ENCODE measurements around the gene GPR31.

Gene GPR31

GRCh38 chr6:167116109-167116837 is 41.5 kb downstream of the GPR31 start:
- H3K4me3 ChIP-seq (ENCODE audit: low read depth, low read length), result no peak overlapping the region
- no peak overlapping the region for H3K4me2 ChIP-seq (ENCODE audit: low read length)
- H2AFZ ChIP-seq, result no peak overlapping the region
- no peaks in the 10 kb centered on the region for H3K9me3 ChIP-seq (ENCODE audit: control insufficient read depth, low read length)
- H3K9ac ChIP-seq, result no peak overlapping the region
- no peaks in the 10 kb centered on the region for H3K36me3 ChIP-seq (ENCODE audit: control insufficient read depth, insufficient read depth, low read length)
- H3K27ac ChIP-seq, result no peak overlapping the region
- H3K4me1 ChIP-seq, result no peaks in the 10 kb centered on the region
- H3K79me2 ChIP-seq, result no peaks in the 10 kb centered on the region
- TF ChIP-seq, protein P1, sequence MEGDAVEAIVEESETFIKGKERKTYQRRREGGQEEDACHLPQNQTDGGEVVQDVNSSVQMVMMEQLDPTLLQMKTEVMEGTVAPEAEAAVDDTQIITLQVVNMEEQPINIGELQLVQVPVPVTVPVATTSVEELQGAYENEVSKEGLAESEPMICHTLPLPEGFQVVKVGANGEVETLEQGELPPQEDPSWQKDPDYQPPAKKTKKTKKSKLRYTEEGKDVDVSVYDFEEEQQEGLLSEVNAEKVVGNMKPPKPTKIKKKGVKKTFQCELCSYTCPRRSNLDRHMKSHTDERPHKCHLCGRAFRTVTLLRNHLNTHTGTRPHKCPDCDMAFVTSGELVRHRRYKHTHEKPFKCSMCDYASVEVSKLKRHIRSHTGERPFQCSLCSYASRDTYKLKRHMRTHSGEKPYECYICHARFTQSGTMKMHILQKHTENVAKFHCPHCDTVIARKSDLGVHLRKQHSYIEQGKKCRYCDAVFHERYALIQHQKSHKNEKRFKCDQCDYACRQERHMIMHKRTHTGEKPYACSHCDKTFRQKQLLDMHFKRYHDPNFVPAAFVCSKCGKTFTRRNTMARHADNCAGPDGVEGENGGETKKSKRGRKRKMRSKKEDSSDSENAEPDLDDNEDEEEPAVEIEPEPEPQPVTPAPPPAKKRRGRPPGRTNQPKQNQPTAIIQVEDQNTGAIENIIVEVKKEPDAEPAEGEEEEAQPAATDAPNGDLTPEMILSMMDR (IDR thresholded peaks at IDR 0.05), result no peak
- H3K27me3 ChIP-seq (ENCODE audit: control insufficient read depth, insufficient read depth, low read length), result no peaks in the 10 kb centered on the region

DNA sequence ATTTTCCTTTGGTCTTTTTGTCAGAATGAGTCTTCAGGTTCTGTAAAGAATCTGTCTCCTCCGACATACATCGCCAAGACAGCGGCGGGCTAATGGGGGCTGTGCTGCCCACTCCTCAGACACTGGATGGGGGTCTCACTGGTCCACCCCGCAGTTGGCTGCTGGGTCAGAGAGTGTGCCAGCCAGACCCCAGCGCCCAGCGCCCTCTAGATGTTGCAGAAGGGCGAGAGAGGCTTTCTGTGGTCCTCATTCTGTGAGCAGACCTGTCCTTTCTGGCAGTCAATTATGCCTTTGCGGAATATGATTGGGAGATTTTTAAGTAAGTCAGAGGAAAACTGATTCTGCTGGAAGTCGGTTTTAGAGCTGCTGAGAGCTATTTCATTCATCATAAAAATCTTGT is 42.7 kb downstream of the GPR31 start:
- Histone ChIP-seq H3K27ac (no peak overlapping the region), H3K4me1 (no peaks in the 10 kb centered on the region), H2AFZ (no peak overlapping the region), H3K9me3 (ENCODE audit: control insufficient read depth, low read length) (no peaks in the 10 kb centered on the region), H3K27me3 (ENCODE audit: control insufficient read depth, insufficient read depth, low read length) (no peaks in the 10 kb centered on the region), H3K36me3 (ENCODE audit: control insufficient read depth, insufficient read depth, low read length) (no peaks in the 10 kb centered on the region), H3K79me2 (no peaks in the 10 kb centered on the region), H3K4me3 (ENCODE audit: low read depth, low read length) (no peak overlapping the region), H3K4me2 (ENCODE audit: low read length) (no peak overlapping the region), H3K9ac (no peak overlapping the region)
- TF ChIP-seq, protein P1 (IDR thresholded peaks at IDR 0.05), result no peak

DNA sequence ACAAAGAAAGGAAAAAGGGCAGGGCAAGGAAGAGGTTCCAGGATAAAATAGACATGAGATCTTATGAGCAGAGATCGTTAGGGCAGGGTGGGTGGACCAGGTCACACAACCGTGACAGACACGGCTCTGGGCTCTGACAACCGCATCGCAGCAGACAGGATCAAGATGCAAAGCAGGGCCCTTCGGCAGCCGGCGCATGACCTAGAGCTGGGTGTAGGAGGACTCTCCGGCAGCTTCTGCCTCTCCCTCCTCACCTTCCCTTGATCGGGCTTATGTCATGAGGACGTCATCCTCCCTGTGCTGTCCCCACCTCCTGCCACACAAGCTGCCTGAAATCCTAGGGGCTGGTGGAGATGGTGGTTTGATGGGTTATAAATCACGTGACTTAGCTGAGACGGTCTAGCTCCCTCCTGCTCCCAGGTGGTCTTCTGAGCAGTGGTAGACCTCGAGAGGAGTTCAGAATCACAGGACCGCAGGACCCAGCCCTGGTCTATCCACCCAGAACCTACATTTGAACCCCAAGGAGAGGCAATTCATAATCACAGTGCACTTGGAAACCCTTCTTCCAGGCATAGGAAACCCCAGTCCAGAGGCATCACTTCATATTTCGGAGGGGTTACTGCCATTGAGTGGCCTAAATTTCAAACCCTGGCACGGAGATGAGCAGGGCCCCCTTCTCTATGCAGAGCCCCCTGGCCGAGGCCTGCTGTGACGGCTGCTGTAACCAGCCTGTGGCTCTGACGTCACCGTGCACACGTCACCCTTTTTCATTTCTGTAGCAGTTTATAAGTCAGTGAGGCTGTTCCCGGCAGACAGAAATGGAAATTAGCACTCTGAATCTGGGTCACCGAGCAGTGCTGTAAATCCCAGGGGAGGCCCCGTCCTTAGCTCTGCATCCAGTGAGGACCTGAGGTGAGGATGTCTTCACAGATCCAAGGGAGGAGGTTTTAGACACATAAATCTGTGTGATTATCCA is 43.6 kb downstream of the GPR31 start:
- Histone ChIP-seq H3K36me3 (ENCODE audit: control insufficient read depth, insufficient read depth, low read length) (no peaks in the 10 kb centered on the region), H2AFZ (no peak overlapping the region), H3K4me1 (no peaks in the 10 kb centered on the region), H3K79me2 (no peaks in the 10 kb centered on the region), H3K27me3 (ENCODE audit: control insufficient read depth, insufficient read depth, low read length) (no peaks in the 10 kb centered on the region), H3K9ac (no peak overlapping the region), H3K4me3 (ENCODE audit: low read depth, low read length) (no peak overlapping the region), H3K9me3 (ENCODE audit: control insufficient read depth, low read length) (no peaks in the 10 kb centered on the region), H3K27ac (no peak overlapping the region), H3K4me2 (ENCODE audit: low read length) (no peak overlapping the region)
- TF ChIP-seq, protein P1 (IDR thresholded peaks at IDR 0.05), result no peak

GRCh38 chr6:167113047-167113754 is 44.6 kb downstream of the GPR31 start:
- Histone ChIP-seq H3K4me1 (no peaks in the 10 kb centered on the region), H3K27ac (no peak overlapping the region), H2AFZ (no peak overlapping the region), H3K79me2 (no peaks in the 10 kb centered on the region), H3K4me2 (ENCODE audit: low read length) (no peak overlapping the region), H3K4me3 (ENCODE audit: low read depth, low read length) (no peak overlapping the region), H3K27me3 (ENCODE audit: control insufficient read depth, insufficient read depth, low read length) (no peaks in the 10 kb centered on the region), H3K9me3 (ENCODE audit: control insufficient read depth, low read length) (no peaks in the 10 kb centered on the region), H3K36me3 (ENCODE audit: control insufficient read depth, insufficient read depth, low read length) (no peaks in the 10 kb centered on the region), H3K9ac (no peak overlapping the region)
- TF ChIP-seq, protein P1 (IDR thresholded peaks at IDR 0.05), result no peak
